Testis (tissue), 3 donors: ENCODE results near the gene METTL27. TPM values are rescaled to one million over a fixed set of nuclear protein-coding genes. Genes with fewer than 3 reads are reported as not detected.
"Not testable (repeated sequence)": the region's sequence is repeated elsewhere in the genome, so short reads cannot be mapped to it uniquely, and the experiment has no call there.

Source experiments
- DNase-seq: peaks from one replicate; pipeline ENCODE4 v3.0.0-alpha.2; 2019
- H3K27ac ChIP-seq, 2 donors: fragments of 200-600 bp; sonication (generic); one replicate each; pipeline ENCODE4 v1.5.1; 2019
- H3K27me3 ChIP-seq: fragments of 200-600 bp; sonication (generic); one replicate; pipeline ENCODE4 v1.5.1; 2019
- H3K36me3 ChIP-seq: fragments of 200-600 bp; sonication (generic); one replicate; pipeline ENCODE4 v1.5.1; 2017; ENCODE audit warnings: low read depth; ENCODE audit errors: missing control alignments
- H3K4me1 ChIP-seq: fragments of 200-600 bp; sonication (generic); one replicate; pipeline ENCODE4 v1.5.1; 2019
- H3K4me3 ChIP-seq, 2 donors: fragments of 200-600 bp; sonication (generic); one replicate each; pipeline ENCODE4 v1.5.1; 2017 to 2019
- H3K9me3 ChIP-seq: fragments of 200-600 bp; sonication (generic); one replicate; pipeline ENCODE4 v1.5.1; 2017
- CTCF ChIP-seq, 3 experiments: fragments of 450-650 bp in 2 of 3; fragments of 200-600 bp in 1 of 3; sonication (generic) in 1 of 3; IDR thresholded peaks; one replicate each; pipeline ENCODE4 v1.5.1; 2016 to 2019; ENCODE audit warnings: antibody characterized with exemption in 3 of 3, mild to moderate bottlenecking in 2 of 3, moderate library complexity in 1 of 3
- POLR2A ChIP-seq: fragments of 450-650 bp; IDR thresholded peaks from one replicate; pipeline ENCODE4 v1.6.1; 2017; ENCODE audit warnings: antibody characterized with exemption, mild to moderate bottlenecking, moderate library complexity
- WGBS, 2 donors: methylation state at CpG; one replicate each; pipeline ENCODE4 v1.1.5; 2018; 5-methylcytosine and 5-hydroxymethylcytosine counted together
- intact Hi-C: fragments of 100-400 bp; cut with DNase I; formaldehyde crosslinking; loops from one replicate; pipeline ENCODE4 v1.15.1; 2023; ENCODE audit warnings: low total_unique reads
- polyA plus RNA-seq: library from polyadenylated mRNA; stranded (reverse); fragments of 350-450 nt; fragmentation: Illumina TruSeq; extraction: RNeasy Lipid Tissue Mini Kit (QIAGEN cat#74804); gene quantifications from one replicate; pipeline ENCODE4 v1.2.3, GENCODE V29; 2014; ENCODE audit warnings: low read depth, low replicate concordance; ENCODE audit not compliant: insufficient read depth
- total RNA-seq, 2 donors: library from RNA; depleted of rRNA; stranded (reverse); fragments of >200 nt; gene quantifications; one replicate each; pipeline ENCODE4 v1.2.3, GENCODE V29; 2016

The METTL27 gene
- total and polyA plus RNA-seq, 3 donors from 2014 or later: 3.5 to 5.6 (median 3.7) TPM

- 55 to 59% methylated on average over 8 of the region's 8 CpGs for WGBS, 2 donors
Measured at GRCh38 chr7:73851410-73852338, 9.4 kb upstream of the METTL27 start.

GRCh38 chr7:73850781-73851207 lies 8.5 kb upstream of the METTL27 start:
- Histone ChIP-seq H3K27me3 (no peaks in the 10 kb centered on the region), H3K9me3 (no peaks in the 10 kb centered on the region), H3K4me1 (no peaks in the 10 kb centered on the region), H3K27ac (no peak overlapping the region), H3K36me3 (no peaks in the 10 kb centered on the region), H3K4me3 (no peak overlapping the region)
- DNase-seq: no peak
- WGBS, 2 donors: 81 to 92% methylated on average over 4 of the region's 4 CpGs
- intact Hi-C loops: no loop called here
- TF ChIP-seq POLR2A: no peak
- no peak for TF ChIP-seq CTCF (IDR thresholded peaks at IDR 0.05)

More at GRCh38 chr7:73851410-73852338, 9.4 kb upstream of the METTL27 start:
- intact Hi-C loops: no loop called here
- H3K4me3 ChIP-seq: no peak overlapping the region
- H3K27ac ChIP-seq: no peak overlapping the region
- no peaks in the 10 kb centered on the region for H3K4me1 ChIP-seq
- no peaks in the 10 kb centered on the region for H3K27me3 ChIP-seq
- TF ChIP-seq POLR2A (no peak), CTCF (IDR thresholded peaks at IDR 0.05) (no peak)
- no peaks in the 10 kb centered on the region for H3K9me3 ChIP-seq
- no peak for DNase-seq
- H3K36me3 ChIP-seq: no peaks in the 10 kb centered on the region

DNA sequence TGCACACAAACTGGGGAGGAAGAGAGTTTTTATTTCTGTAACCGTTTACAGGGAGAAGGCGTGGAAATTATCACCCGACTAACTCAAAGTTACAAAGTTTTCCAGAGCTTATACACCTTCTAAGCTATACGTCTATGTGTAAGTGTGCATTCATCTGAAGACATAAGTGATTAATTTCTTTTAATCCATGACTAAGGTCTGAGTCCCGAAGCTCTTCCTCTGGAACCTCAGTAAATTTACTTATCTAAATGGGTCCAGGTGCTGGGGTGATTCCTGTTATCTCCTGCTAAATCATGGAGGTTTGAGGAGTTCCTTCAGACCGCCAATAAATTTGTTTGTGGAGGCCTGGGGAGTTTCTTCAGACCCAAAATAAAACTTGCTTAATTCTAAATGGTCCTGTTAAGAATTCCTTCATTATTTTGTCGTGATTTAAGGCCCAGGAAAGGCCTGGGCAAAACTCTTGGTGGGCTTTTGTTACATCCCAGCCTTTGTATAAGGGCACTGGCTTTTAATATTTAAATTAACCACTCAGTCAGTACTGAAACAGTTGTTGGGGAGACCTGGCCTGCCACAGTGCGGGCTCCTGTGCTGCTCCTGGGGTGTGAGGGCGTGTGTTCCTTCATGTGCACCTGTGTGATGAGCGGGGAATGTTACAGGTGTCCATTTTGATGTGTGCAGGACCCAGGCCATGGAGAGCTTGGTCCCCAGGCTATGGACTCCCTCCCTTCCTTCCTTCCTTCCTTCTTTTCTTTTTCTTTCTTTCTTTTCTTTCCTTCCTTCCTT lies 5.8 kb upstream of the METTL27 start:
- intact Hi-C loops: no loop called here
- peaks cover 9% of the 10 kb centered on the region for H3K4me1 ChIP-seq
- TF ChIP-seq CTCF (IDR thresholded peaks at IDR 0.05) (no peak), POLR2A (no peak)
- no peak overlapping the region for H3K27ac ChIP-seq
- 93 to 95% methylated on average over 10 of the region's 10 CpGs for WGBS, 2 donors
- H3K9me3 ChIP-seq: no peaks in the 10 kb centered on the region
- no peaks in the 10 kb centered on the region for H3K27me3 ChIP-seq
- no peaks in the 10 kb centered on the region for H3K36me3 ChIP-seq
- DNase-seq: no peak
- H3K4me3 ChIP-seq: no peak overlapping the region

DNA sequence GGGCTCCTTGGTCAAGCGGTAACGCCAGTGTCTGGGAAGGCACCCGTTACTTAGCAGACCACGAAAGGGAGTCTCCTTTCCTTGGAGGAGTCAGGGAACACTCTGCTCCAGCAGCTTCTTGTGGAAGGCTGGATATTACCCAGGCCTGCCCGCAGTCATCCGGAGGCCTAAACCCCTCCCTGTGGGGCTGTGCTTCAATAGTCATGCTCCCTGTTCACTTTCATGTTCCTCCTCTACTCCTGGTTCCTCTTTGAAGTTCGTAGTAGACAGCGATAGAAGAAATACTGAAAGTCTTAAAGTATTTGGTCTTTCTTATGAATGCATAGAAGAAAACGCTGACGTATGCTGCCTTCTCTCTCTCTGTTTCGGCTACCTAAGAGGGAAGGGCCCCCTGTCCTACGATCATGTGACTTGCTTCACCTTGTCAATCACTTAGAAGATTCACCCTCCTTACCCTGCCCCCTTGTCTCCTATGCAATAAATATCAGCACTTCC lies 3.4 kb upstream of the METTL27 start:
- peak; percentile 66 for DNase-seq
- peak overlapping the region; percentile 24 to 52 for H3K27ac ChIP-seq
- H3K36me3 ChIP-seq, H3K4me3 ChIP-seq, intact Hi-C loops, H3K27me3 ChIP-seq, H3K9me3 ChIP-seq: not testable (repeated sequence)
- peaks cover 15% of the 10 kb centered on the region for H3K4me1 ChIP-seq
- WGBS, 2 donors: 42 to 49% methylated on average over 12 of the region's 12 CpGs

GRCh38 chr7:73844848-73845460 lies 2.6 kb upstream of the METTL27 start:
- 79% methylated on average over 13 of the region's 13 CpGs for WGBS, 2 donors
- Histone ChIP-seq H3K4me3 (no peak overlapping the region), H3K9me3 (no peaks in the 10 kb centered on the region), H3K36me3 (no peaks in the 10 kb centered on the region), H3K27ac (peak overlapping the region in 1 of 2 donors; percentile 52), H3K4me1 (peaks cover 15% of the 10 kb centered on the region), H3K27me3 (no peaks in the 10 kb centered on the region)
- TF ChIP-seq POLR2A: no peak
- no peak for TF ChIP-seq CTCF (IDR thresholded peaks at IDR 0.05)
- intact Hi-C loops: no loop called here
- no peak for DNase-seq
